Measurements from ENCODE around the gene ZNF580.

The ZNF580 gene

GRCh38 chr19:55640577-55641425 is at the start of gene ZNF580:
TSS of gene ZNF580 (plus strand) at chr19:55641002. CDS start at chr19:55642509, 1,507 bp downstream.
- DNase-seq = peak; percentile 85

GRCh38 chr19:55591555-55591954 is 49.2 kb upstream of the ZNF580 start:
- DNase-seq = no peak

GRCh38 chr19:55592391-55593090 is 48.3 kb upstream of the ZNF580 start:
- DNase-seq = no peak

GRCh38 chr19:55593096-55593772 is 47.6 kb upstream of the ZNF580 start:
- DNase-seq = no peak

GRCh38 chr19:55594996-55595545 is 45.7 kb upstream of the ZNF580 start:
- no peak for DNase-seq

- no peak for DNase-seq
Measured at GRCh38 chr19:55596304-55596703, 44.5 kb upstream of the ZNF580 start.

- no peak for DNase-seq
Measured at GRCh38 chr19:55597501-55597921, 43.3 kb upstream of the ZNF580 start.

GRCh38 chr19:55598034-55598433 is 42.8 kb upstream of the ZNF580 start:
- DNase-seq = no peak

GRCh38 chr19:55598719-55599467 is 41.9 kb upstream of the ZNF580 start:
- peak; percentile 98 for DNase-seq

- DNase-seq = peak; percentile 100
Measured at GRCh38 chr19:55599468-55599841, 41.3 kb upstream of the ZNF580 start, which contains the start of gene FIZ1. TSS of gene FIZ1 (minus strand) at chr19:55599517. CDS start at chr19:55597865, 1,652 bp downstream.

GRCh38 chr19:55599842-55600661 is 40.8 kb upstream of the ZNF580 start, which contains the start of gene ZNF524:
TSS of gene ZNF524 (plus strand) at chr19:55600288. CDS start at chr19:55602113, 1,825 bp downstream.
- peak; percentile 94 for DNase-seq

- DNase-seq = no peak
Measured at GRCh38 chr19:55600662-55601028, 40.2 kb upstream of the ZNF580 start.

GRCh38 chr19:55601084-55601483 is 39.7 kb upstream of the ZNF580 start:
- no peak for DNase-seq

GRCh38 chr19:55602104-55603001 is 38.4 kb upstream of the ZNF580 start:
- DNase-seq = no peak

GRCh38 chr19:55603115-55603514 is 37.7 kb upstream of the ZNF580 start:
- no peak for DNase-seq

- DNase-seq = no peak
Measured at GRCh38 chr19:55603581-55604292, 37.1 kb upstream of the ZNF580 start.

- peak; percentile 99 for DNase-seq
Measured at GRCh38 chr19:55605207-55605636, 35.6 kb upstream of the ZNF580 start.

- DNase-seq = peak; percentile 93
Measured at GRCh38 chr19:55605637-55606470, 34.9 kb upstream of the ZNF580 start, which contains the start of gene ZNF865. TSS of gene ZNF865 (plus strand) at chr19:55605647. CDS start at chr19:55613619, 7,972 bp downstream.

GRCh38 chr19:55606471-55606787 is 34.4 kb upstream of the ZNF580 start:
- no peak for DNase-seq
